Germinal center (tissue), 1 donor: ENCODE results near the gene GOLPH3.
"Not testable (repeated sequence)": the region's sequence is repeated elsewhere in the genome, so short reads cannot be mapped to it uniquely, and the experiment has no call there.

Experiments used
- DNase-seq: peaks from one replicate; pipeline ENCODE4 v3.0.0; 2012; ENCODE audit warnings: mixed read lengths, low spot score

Gene GOLPH3

DNA sequence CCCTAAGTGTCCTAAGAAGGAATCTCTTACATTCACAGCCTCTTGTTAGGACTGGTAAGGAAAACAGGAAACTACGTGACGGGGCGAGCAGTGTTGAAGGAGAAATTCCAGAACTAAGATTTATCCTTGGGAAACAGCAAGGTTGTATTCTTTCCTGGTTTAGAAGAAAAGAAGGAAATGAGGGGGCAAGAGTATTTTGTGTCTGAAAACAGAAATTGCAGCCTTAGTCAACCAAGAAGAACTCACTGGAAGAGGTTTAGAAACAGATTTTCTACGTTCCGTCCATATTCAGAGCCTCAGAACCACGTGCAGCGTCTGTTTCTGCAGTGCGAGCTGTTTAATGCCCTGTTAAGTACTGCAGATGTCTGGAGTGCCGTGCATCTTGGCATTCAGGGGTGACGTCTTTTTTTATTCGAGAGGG is 75.2 kb downstream of the GOLPH3 start:
- DNase-seq, result no peak

DNA sequence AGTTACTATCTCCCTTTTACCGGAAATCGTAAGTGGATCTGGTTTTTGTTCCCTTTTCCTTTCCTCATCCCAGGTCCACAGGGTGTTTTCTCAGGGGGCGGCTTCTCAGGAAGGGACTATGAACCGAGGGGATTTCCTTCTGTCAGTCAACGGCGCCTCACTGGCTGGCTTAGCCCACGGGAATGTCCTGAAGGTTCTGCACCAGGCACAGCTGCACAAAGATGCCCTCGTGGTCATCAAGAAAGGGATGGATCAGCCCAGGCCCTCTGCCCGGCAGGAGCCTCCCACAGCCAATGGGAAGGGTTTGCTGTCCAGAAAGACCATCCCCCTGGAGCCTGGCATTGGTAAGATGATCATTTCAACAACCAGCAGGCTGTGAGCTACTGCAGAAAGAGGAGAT is 75.8 kb downstream of the GOLPH3 start:
- no peak for DNase-seq

DNA sequence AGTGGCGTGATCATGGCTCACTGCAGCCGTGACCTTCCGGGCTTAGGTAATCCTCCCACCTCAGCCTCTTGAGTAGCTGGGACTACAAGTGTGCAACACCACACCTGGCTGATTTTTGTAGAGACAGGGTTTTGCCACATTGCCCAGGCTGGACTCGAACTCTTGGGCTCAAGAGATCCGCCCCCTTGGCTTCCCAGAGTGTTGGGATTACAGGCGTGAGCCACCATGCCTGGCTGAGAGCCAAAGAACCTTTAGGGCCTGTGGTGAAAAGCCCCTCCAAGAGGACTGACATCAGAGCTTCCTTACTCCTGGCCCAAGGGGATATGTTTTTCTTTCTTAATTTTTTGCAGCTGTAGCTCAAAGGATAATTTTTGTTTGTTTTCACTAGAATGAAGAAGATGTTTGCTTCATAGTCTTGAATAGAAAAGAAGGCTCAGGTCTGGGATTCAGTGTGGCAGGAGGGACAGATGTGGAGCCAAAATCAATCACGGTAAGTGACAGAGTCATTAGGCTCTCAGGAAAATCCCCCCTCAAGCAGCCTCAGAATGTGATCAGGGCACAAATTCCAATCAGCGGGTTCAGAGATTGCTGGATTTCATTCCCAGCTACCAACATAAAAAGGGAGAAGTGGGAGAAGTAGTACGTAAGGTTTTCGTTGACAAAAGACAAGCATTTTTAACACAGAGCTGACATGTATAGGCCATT is 77.1 kb downstream of the GOLPH3 start:
- no peak for DNase-seq

DNA sequence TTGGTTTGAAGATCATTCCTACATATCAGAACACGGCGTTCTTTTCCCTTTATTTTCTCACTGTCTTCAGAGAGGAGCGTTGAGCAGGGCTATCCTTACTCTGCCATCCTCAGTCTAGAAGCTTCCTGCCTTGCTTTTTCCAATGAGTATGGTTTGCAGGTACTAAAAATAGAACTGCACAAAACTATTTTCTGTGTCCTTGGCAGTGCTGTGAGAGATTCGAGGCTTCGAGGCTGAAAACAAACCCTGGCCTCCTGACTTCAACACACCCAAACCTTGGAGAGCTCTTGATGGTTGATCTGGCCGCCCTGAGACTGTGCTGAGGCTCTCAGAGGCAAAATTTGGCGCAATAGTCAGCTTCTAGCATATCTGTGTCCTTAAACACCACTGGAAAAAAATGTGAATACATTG is 78.9 kb downstream of the GOLPH3 start:
- DNase-seq, result no peak

DNA sequence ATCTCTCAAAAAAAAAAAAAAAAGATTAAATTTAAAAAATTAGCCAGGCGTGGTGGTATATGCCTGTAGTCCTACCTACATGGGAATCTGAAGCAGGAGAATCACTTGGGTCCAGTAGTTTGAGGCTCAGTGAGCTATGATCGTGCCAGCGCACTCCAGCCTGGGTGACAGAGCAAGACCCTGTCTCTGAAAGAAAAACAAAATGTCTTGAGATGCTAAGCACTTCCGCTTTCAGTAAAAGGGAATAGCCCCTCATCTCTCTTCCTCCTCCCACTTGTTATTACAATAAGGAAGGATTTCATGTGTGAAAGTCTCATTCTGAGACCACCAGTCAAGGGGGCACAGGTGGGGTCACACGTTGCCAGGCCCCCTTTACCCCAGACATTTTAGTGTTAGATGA is 79.4 kb downstream of the GOLPH3 start:
- DNase-seq, result no peak

DNA sequence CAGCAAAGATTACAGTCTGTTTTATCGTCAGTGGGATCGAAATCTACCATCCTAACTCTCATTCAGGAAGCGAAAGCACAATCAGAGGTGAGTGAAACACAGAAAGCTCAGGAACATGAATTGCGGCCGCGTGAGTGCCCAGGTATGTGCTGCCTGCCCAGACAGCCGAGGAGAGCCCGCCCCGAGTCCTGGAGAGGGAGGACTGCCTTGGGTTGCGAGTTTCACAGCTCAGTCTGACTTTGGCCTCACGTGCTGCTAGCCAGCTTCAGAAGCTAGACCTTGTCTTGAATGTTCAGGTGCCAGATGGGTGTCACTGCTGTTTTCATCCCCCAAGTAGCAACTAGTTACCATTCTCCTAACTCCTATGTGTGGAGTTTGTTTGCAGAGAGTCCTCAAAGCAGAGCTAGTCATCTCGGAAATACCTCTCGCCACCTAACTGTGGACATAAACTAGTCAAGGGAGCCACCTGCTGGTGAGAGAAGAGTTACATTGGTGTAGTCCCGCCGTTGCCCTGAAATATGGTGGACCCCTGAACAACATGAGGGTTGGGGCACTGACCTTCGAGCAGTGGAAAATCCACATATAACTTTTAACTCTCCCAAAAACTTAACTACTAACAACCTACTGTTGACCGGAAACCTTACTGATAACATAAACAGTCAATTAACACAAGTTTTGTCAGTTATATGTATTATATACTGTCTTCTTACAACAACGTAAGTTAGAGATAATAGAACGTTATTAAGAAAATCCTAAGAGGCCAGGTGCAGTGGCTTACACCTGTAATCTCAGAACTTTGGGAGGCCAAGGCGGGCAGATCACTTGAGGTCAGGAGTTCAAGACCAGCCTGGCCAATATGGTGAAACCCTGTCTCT is 80.9 kb downstream of the GOLPH3 start:
- DNase-seq, result peak; percentile 68

DNA sequence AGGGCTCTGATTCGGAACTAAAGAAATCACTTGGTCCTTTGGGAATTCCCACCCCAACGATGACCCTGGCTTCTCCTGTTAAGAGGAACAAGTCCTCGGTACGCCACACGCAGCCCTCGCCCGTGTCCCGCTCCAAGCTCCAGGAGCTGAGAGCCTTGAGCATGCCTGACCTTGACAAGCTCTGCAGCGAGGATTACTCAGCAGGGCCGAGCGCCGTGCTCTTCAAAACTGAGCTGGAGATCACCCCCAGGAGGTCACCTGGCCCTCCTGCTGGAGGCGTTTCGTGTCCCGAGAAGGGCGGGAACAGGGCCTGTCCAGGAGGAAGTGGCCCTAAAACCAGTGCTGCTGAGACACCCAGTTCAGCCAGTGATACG is 83.4 kb downstream of the GOLPH3 start:
- DNase-seq, result no peak

DNA sequence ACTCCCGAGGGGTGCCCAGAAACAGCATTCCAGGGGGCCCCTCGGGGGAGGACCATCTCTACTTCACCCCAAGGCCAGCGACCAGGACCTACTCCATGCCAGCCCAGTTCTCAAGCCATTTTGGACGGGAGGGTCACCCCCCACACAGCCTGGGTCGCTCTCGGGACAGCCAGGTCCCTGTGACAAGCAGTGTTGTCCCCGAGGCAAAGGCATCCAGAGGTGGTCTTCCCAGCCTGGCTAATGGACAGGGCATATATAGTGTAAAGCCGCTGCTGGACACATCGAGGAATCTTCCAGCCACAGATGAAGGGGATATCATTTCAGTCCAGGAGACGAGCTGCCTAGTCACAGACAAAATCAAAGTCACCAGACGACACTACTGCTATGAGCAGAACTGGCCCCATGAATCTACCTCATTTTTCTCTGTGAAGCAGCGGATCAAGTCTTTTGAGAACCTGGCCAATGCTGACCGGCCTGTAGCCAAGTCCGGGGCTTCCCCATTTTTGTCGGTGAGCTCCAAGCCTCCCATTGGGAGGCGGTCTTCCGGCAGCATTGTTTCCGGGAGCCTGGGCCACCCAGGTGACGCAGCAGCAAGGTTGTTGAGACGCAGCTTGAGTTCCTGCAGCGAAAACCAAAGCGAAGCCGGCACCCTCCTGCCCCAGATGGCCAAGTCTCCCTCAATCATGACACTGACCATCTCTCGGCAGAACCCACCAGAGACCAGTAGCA is 83.9 kb downstream of the GOLPH3 start:
- DNase-seq, result no peak

DNA sequence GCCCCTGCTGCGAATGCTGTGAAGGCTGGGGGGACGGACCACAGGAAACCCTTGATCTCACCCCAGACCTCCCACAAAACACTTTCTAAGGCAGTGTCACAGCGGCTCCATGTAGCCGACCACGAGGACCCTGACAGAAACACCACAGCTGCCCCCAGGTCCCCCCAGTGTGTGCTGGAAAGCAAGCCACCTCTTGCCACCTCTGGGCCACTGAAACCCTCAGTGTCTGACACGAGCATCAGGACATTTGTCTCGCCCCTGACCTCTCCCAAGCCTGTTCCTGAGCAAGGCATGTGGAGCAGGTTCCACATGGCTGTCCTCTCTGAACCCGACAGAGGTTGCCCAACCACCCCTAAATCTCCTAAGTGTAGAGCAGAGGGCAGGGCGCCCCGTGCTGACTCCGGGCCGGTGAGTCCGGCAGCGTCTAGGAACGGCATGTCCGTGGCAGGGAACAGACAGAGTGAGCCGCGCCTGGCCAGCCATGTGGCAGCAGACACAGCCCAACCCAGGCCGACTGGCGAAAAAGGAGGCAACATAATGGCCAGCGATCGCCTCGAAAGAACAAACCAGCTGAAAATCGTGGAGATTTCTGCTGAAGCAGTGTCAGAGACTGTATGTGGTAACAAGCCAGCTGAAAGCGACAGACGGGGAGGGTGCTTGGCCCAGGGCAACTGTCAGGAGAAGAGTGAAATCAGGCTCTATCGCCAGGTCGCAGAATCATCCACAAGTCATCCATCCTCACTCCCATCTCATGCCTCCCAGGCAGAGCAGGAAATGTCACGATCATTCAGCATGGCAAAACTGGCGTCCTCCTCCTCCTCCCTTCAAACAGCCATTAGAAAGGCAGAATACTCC is 84.7 kb downstream of the GOLPH3 start:
- DNase-seq, result no peak

DNA sequence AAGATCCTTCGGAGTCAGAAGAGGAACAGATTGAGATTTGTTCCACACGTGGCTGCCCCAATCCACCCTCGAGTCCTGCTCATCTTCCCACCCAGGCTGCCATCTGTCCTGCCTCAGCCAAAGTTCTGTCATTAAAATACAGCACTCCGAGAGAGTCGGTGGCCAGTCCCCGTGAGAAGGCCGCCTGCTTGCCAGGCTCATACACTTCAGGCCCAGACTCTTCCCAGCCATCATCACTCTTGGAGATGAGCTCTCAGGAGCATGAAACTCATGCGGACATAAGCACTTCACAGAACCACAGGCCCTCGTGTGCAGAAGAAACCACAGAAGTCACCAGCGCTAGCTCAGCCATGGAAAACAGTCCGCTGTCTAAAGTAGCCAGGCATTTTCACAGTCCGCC is 85.9 kb downstream of the GOLPH3 start:
- DNase-seq, result no peak

DNA sequence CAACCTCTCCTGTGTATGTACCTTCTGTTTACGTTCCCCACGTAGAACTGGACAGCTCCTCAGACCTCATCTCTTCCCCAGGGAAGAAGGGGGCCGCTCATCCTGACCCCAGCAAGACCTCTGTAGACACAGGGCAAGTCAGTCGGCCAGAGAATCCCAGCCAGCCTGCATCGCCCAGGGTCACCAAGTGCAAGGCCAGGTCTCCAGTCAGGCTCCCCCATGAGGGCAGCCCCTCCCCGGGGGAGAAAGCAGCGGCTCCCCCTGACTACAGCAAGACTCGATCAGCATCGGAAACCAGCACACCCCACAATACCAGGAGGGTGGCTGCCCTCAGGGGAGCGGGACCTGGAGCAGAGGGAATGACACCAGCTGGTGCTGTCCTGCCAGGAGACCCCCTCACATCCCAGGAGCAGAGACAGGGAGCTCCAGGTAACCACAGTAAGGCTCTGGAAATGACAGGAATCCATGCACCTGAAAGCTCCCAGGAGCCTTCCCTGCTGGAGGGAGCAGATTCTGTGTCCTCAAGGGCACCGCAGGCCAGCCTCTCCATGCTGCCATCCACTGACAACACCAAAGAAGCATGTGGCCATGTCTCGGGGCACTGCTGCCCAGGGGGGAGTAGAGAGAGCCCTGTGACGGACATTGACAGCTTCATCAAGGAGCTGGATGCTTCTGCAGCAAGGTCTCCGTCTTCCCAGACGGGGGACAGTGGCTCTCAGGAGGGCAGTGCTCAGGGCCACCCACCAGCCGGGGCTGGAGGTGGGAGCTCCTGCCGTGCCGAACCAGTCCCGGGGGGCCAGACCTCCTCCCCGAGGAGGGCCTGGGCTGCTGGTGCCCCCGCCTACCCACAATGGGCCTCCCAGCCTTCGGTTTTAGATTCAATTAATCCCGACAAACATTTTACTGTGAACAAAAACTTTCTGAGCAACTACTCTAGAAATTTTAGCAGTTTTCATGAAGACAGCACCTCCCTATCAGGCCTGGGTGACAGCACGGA is 86.7 kb downstream of the GOLPH3 start:
- no peak for DNase-seq

DNA sequence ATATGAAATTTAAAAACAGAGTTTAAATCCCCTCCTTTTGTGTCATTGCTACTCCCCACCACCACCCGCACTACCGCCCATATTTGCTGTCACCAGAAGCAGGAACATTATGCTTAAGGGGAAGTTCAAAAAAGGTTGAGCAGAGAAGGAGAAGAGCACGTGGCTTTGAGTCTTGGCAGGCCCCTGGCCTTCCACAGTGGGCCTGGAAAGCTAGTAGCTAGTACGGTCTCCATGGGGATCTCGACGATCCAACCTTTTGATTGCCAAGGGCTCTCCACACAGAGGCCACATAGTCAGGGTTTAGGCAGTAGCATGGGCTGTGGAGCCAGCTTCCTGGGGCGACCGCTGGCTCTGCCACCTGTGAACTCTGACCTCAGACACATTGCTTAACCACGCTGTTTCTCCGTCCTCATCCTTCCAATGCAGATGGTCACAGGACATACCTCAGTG is 90.1 kb downstream of the GOLPH3 start:
- DNase-seq, result no peak

DNA sequence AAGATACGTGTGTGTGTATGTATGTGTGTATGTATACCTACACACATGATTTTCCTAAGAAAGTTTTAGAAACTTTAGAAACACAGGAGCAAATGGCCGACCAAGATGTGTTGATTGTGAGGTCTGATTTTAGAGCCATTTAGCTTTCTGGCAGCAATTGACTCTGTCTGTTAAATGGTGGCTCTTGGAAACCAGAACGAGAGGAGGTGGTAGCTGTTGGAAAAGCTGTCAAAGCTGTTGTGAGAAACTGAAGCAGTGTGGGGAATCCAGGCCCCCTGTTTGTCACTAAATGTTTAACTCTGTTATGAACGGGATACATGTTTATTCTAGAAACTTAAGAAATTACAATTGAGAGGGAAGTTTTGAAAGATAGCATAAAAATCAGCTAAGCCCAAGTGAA is 91.4 kb downstream of the GOLPH3 start:
- no peak for DNase-seq

DNA sequence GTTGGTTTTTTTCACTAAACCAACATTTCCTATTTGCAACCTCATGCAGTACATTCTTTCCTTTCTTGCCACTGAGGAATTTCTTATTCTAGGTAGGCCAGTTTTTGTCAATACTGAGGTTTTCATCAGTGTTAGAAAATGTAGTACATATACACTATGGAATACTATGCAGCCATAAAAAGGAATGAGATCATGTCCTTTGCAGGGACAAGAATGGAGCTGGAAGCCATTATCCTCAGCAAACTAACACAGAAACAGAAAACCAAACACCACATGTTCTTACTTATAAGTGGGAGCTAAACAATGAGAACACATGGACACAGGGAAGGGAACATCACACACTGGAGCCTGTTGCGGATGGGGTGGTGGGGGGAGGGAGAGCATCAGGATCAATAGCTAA is 93.6 kb downstream of the GOLPH3 start:
- not testable (repeated sequence) for DNase-seq

DNA sequence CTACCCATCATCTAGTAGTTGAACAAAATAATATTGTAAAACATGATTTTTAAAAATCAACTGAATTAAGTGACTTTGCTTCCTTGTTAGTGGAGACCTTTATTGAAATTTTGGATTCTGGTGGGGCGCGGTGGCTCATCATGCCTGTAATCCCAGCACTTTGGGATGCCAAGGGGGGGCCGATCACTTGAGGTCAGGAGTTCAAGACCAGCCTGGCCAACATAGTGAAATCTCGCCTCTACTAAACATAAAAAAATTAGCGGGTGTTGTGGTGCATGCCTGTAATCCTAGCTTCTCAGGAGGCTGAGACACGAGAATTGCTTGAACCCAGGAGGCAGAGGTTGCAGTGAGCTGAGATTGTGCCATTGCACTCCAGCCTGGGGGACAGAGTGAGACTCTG is 95.3 kb downstream of the GOLPH3 start:
- not testable (repeated sequence) for DNase-seq

DNA sequence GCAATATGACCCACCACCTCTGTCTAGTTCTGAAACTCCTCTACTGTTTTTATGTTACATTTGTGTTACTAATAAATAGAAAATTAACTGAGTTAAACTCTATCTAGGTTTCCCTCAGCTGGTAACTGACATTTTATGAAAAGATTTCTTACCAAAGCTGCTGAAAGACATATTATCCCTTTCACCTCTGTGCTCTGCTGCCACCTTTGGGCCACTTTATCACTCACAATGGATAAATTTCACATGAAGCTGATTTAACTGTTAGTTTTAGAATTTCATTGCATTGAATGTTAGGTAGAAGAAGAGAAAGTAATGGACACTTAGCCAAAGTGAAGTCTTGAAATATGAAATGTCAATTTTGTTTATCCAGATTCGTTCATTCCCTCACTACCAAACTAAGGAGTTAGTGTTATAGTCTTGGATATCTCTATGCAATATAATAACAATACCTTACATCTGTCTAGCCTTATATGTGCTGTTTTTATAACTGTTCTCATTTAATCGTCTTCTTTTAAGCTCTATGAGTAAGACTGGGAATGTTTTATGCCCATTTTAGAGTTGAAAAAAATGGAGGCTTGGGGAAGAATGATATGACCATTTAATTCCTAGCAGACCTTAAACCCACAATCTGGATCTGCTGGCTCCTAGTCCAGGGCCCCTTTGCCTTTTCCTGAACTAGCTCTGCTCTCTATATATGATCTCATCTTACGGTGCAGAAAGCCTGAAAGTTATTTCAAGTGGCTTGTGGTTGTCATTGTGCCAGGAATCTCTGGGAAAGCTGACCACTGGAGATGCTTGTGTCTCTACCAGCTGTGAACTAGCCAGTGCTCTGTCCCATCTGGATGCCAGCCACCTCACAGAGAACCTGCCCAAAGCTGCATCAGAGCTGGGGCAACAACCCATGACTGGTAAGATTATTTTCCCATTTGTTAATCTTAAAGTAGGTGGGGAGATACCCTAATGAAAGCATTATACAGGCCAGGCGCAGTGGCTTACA is 97.1 kb downstream of the GOLPH3 start:
- peak; percentile 19 for DNase-seq
